OCI-LY7 (cell line): ENCODE results near the gene FGF1. TPM values are rescaled to one million over a fixed set of nuclear protein-coding genes. Genes with fewer than 3 reads are reported as not detected.

Experiments
- BruUV-seq: library from RNA; stranded (reverse); fragments of 400-500 nt; replicated peaks from 2 replicates; lab custom pipeline; 2021; lab: Mats Ljungman, UMichigan
- CTCF ChIA-PET: fragments of 300-600 bp; sonication (Branson Sonifier 250); formaldehyde crosslinking; loops from one replicate; lab custom pipeline; 2022; ENCODE audit warnings: antibody characterized with exemption; ENCODE audit not compliant: unreplicated experiment; lab: Charles Lee
- POLR2A ChIA-PET: fragments of 300-600 bp; sonication (Branson Sonifier 250); formaldehyde crosslinking; loops from one replicate; lab custom pipeline; 2022; ENCODE audit warnings: antibody characterized with exemption; lab: Charles Lee
- DNase-seq: peaks from one replicate; pipeline ENCODE4 v3.0.0-alpha.2; 2015; ENCODE audit warnings: low spot score
- H2AFZ ChIP-seq: fragments of 200-600 bp; sonication (generic), shearing (Covaris generic); 2 replicates; pipeline ENCODE4 v1.6.1; 2014; ENCODE audit warnings: mild to moderate bottlenecking, antibody characterized with exemption, low read length, moderate library complexity
- H3K27ac ChIP-seq: fragments of 200-600 bp; sonication (generic); 2 replicates; pipeline ENCODE4 v1.5.1; 2014; ENCODE audit warnings: mixed run types, low read depth, mild to moderate bottlenecking, moderate library complexity, low read length, inconsistent platforms; ENCODE audit not compliant: poor library complexity, severe bottlenecking
- H3K36me3 ChIP-seq: fragments of 200-600 bp; sonication (generic); 2 replicates; pipeline ENCODE4 v1.6.1; 2014; ENCODE audit warnings: mild to moderate bottlenecking, antibody characterized with exemption, low read length, moderate library complexity, mixed read lengths; ENCODE audit not compliant: insufficient read depth
- H3K4me1 ChIP-seq: fragments of 200-600 bp; sonication (generic); 2 replicates; pipeline ENCODE4 v1.5.1; 2014; ENCODE audit warnings: mild to moderate bottlenecking, low read length; ENCODE audit not compliant: insufficient read depth, poor library complexity, severe bottlenecking
- H3K4me2 ChIP-seq: fragments of 200-600 bp; sonication (generic); 2 replicates; pipeline ENCODE4 v1.6.1; 2014; ENCODE audit warnings: mild to moderate bottlenecking, low read length
- H3K4me3 ChIP-seq: fragments of 200-600 bp; sonication (generic); 2 replicates; pipeline ENCODE4 v1.5.1; 2014; ENCODE audit warnings: mild to moderate bottlenecking, low read depth, low read length; ENCODE audit not compliant: poor library complexity, severe bottlenecking
- H3K79me2 ChIP-seq: fragments of 200-600 bp; sonication (generic); 2 replicates; pipeline ENCODE4 v1.6.1; 2016; ENCODE audit warnings: low read depth, mild to moderate bottlenecking, low read length, moderate library complexity, mixed read lengths; ENCODE audit not compliant: insufficient read depth
- H3K9me2 ChIP-seq: fragments of 200-600 bp; sonication (generic); 2 replicates; pipeline ENCODE4 v1.6.1; 2016; ENCODE audit warnings: mild to moderate bottlenecking, low read length, mixed read lengths; ENCODE audit not compliant: insufficient read depth
- H3K9me3 ChIP-seq: fragments of 200-600 bp; sonication (generic); 2 replicates; pipeline ENCODE4 v1.6.1; 2014; ENCODE audit warnings: mild to moderate bottlenecking, mixed run types, low read length, mixed read lengths
- H4K20me1 ChIP-seq: fragments of 200-600 bp; sonication (generic); 2 replicates; pipeline ENCODE4 v1.6.1; 2014; ENCODE audit warnings: mild to moderate bottlenecking, antibody characterized with exemption, low read length, moderate library complexity, mixed read lengths; ENCODE audit not compliant: insufficient read depth
- CTCF ChIP-seq: fragments of 200-600 bp; sonication (generic); conservative IDR thresholded peaks from 2 replicates; pipeline ENCODE4 v1.5.1; 2014; ENCODE audit warnings: mild to moderate bottlenecking, antibody characterized with exemption, low read length, moderate library complexity, mixed read lengths
- EZH2phosphoT487 ChIP-seq: fragments of 200-600 bp; sonication (generic); IDR thresholded peaks from 2 replicates; pipeline ENCODE4 v1.6.1; 2018; ENCODE audit warnings: low read depth, borderline replicate concordance, mild to moderate bottlenecking, mixed run types, antibody characterized with exemption, low read length, moderate library complexity, mixed read lengths
- intact Hi-C: fragments of 100-400 bp; cut with micrococcal nuclease; formaldehyde crosslinking; loops from one replicate; pipeline ENCODE4 v1.10.0; 2022; ENCODE audit not compliant: unreplicated experiment
- total RNA-seq, 2 experiments: library from RNA; depleted of rRNA in 1 of 2; stranded (reverse); fragments of >200 nt in 1 of 2; shearing (Covaris generic) in 1 of 2; gene quantifications; 2 replicates each; pipeline ENCODE4 v1.2.3, GENCODE V29; 2014 to 2022

Gene FGF1
- total RNA-seq, 2 experiments from 2014 or later: not detected

- H3K9me2 ChIP-seq: no peaks in the 10 kb centered on the region
- no peak overlapping the region for H2AFZ ChIP-seq
- CTCF ChIA-PET: no interaction called here
- H3K79me2 ChIP-seq: no peaks in the 10 kb centered on the region
- no peaks in the 10 kb centered on the region for H4K20me1 ChIP-seq
- intact Hi-C loops: no loop called here
- no TSS peak for BruUV-seq
- no peak overlapping the region for H3K4me3 ChIP-seq
- TF ChIP-seq EZH2phosphoT487 (no peak), CTCF (no peak)
- no peak overlapping the region for H3K4me2 ChIP-seq
- no peaks in the 10 kb centered on the region for H3K36me3 ChIP-seq
- POLR2A ChIA-PET: no interaction called here
- peaks cover 5% of the 10 kb centered on the region for H3K4me1 ChIP-seq
- H3K9me3 ChIP-seq: no peaks in the 10 kb centered on the region
- no peak overlapping the region for H3K27ac ChIP-seq
- no peak for DNase-seq
These were observed 29.4 kb upstream of the FGF1 start for GRCh38 chr5:142715291-142715690.

DNA sequence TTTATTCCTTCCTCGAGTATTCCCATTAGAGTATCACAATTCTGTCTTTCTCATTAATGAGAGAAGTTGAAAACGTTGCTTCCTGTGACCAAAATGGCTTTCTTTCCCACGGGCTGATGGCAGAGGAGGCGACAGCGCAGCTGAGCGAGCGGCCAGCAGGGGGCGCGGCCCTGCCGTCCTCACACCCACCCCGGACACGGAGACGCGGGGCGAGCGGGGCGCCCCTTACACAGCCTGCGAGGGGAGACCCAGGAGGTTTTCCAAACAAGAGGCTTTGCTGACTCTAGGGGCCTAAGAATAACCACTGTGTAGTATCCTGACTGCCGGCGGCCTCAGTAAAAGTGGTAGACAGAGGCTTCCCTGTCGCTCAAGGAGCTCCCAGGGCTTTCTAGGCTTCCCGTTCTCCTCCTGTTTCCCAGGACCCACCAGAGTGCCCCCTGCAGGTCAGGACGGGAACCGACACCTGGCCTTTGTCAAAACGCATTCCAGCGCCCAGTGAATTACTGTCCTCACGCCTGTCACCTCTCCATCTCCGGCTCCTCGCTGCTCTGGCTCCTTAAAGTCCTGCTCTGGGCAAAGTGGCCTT lies 27.3 kb upstream of the FGF1 start:
- BruUV-seq: no TSS peak
- DNase-seq: peak; percentile 90
- peak overlapping the region; percentile 68 for H3K4me3 ChIP-seq
- H4K20me1 ChIP-seq: no peaks in the 10 kb centered on the region
- intact Hi-C loops: loop anchor here (1.0 to 2.0 kb wide), 2 partner anchors 58 to 175 kb away; partner anchors contain the start of gene ARHGAP26
- ChIA-PET POLR2A (interaction anchor here (0.7 to 0.9 kb wide), 2 partner anchors 167 to 169 kb away, joined by 3 to 6 read pairs; no protein-coding TSS in a partner anchor), CTCF (interaction anchor here (0.6 to 1.4 kb wide), 6 partner anchors 11 to 638 kb away, joined by 3 to 6 read pairs (median 3); no protein-coding TSS in a partner anchor)
- peak overlapping the region; percentile 99 for H2AFZ ChIP-seq
- TF ChIP-seq CTCF: peak; percentile 100
- no peak for TF ChIP-seq EZH2phosphoT487
- peaks cover 5% of the 10 kb centered on the region for H3K4me1 ChIP-seq
- no peaks in the 10 kb centered on the region for H3K79me2 ChIP-seq
- H3K4me2 ChIP-seq: peak overlapping the region; percentile 96
- no peaks in the 10 kb centered on the region for H3K9me3 ChIP-seq
- no peaks in the 10 kb centered on the region for H3K9me2 ChIP-seq
- no peaks in the 10 kb centered on the region for H3K36me3 ChIP-seq
- H3K27ac ChIP-seq: no peak overlapping the region

- CTCF ChIA-PET: no interaction called here
- Histone ChIP-seq H3K36me3 (no peaks in the 10 kb centered on the region), H3K4me3 (no peak overlapping the region), H3K9me3 (no peaks in the 10 kb centered on the region), H3K27ac (no peak overlapping the region), H3K4me2 (no peak overlapping the region), H3K4me1 (no peaks in the 10 kb centered on the region), H3K9me2 (no peaks in the 10 kb centered on the region), H3K79me2 (no peaks in the 10 kb centered on the region), H2AFZ (no peak overlapping the region), H4K20me1 (no peaks in the 10 kb centered on the region)
- no peak for DNase-seq
- TF ChIP-seq CTCF: no peak
- no peak for TF ChIP-seq EZH2phosphoT487
- POLR2A ChIA-PET: no interaction called here
- intact Hi-C loops: no loop called here
- BruUV-seq: no TSS peak
These were observed 17.3 kb upstream of the FGF1 start for GRCh38 chr5:142703153-142703552.
